Measurements from ENCODE around the gene NUP210L.
A peak's percentile ranks its signal among the peaks of the same experiment; 100 is the strongest.

Gene NUP210L

GRCh38 chr1:153967107-153967999 lies 187.5 kb downstream of the NUP210L start, which contains the start of gene CREB3L4:
Gene CREB3L4 (plus strand): TSS chr1:153967902. CDS start chr1:153968526, 624 bp downstream.
- DNase-seq (ENCODE audit: low read depth), result peak; percentile 98

DNA sequence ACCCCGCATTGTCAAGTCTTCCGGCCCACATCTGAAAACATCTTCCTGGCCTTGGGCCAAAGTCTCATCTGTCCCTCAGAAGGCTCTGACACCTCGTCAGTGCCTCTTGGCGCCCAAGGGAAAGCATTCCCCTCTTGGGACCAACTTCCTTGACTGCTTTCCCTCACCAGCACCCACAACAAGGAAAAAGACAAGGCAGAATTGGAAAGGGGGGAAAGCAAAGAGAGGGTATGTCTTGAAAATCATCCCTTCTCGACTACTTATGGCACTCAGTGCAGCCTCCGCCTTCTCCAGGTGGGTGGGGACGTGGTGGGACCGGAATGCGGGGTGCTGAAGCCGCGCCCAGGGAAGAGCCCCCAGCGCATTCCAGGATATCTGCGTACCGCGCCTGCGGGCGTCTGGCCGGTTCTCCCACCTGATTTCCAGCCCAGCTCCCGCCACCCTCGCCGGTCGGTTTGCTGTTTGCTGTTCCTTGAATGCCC lies 191.0 kb downstream of the NUP210L start:
- TF ChIP-seq, protein P1, sequence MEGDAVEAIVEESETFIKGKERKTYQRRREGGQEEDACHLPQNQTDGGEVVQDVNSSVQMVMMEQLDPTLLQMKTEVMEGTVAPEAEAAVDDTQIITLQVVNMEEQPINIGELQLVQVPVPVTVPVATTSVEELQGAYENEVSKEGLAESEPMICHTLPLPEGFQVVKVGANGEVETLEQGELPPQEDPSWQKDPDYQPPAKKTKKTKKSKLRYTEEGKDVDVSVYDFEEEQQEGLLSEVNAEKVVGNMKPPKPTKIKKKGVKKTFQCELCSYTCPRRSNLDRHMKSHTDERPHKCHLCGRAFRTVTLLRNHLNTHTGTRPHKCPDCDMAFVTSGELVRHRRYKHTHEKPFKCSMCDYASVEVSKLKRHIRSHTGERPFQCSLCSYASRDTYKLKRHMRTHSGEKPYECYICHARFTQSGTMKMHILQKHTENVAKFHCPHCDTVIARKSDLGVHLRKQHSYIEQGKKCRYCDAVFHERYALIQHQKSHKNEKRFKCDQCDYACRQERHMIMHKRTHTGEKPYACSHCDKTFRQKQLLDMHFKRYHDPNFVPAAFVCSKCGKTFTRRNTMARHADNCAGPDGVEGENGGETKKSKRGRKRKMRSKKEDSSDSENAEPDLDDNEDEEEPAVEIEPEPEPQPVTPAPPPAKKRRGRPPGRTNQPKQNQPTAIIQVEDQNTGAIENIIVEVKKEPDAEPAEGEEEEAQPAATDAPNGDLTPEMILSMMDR (IDR thresholded peaks at IDR 0.05; ENCODE audit: control insufficient read depth, extremely low read depth, insufficient read depth), result no peak
- H3K4me3 ChIP-seq (ENCODE audit: low read depth, low read length), result peak overlapping the region; percentile 93
- DNase-seq (ENCODE audit: low read depth), result no peak

More at GRCh38 chr1:153967107-153967999, 187.5 kb downstream of the NUP210L start, which contains the start of gene CREB3L4:
- H3K4me3 ChIP-seq (ENCODE audit: low read depth, low read length), result peak within 1 kb of the TSS; percentile 97
- TF ChIP-seq, protein P1 (IDR thresholded peaks at IDR 0.05; ENCODE audit: control insufficient read depth, extremely low read depth, insufficient read depth), result peak; percentile 50

GRCh38 chr1:153963030-153963849 lies 191.6 kb downstream of the NUP210L start, which contains the start of gene SLC39A1:
Gene SLC39A1 (minus strand): TSS chr1:153963537. CDS start chr1:153962715, 822 bp downstream.
- peak; percentile 93 for DNase-seq (ENCODE audit: low read depth)
- TF ChIP-seq, protein P1 (IDR thresholded peaks at IDR 0.05; ENCODE audit: control insufficient read depth, extremely low read depth, insufficient read depth), result no peak
- peak within 1 kb of the TSS; percentile 93 for H3K4me3 ChIP-seq (ENCODE audit: low read depth, low read length)

DNA sequence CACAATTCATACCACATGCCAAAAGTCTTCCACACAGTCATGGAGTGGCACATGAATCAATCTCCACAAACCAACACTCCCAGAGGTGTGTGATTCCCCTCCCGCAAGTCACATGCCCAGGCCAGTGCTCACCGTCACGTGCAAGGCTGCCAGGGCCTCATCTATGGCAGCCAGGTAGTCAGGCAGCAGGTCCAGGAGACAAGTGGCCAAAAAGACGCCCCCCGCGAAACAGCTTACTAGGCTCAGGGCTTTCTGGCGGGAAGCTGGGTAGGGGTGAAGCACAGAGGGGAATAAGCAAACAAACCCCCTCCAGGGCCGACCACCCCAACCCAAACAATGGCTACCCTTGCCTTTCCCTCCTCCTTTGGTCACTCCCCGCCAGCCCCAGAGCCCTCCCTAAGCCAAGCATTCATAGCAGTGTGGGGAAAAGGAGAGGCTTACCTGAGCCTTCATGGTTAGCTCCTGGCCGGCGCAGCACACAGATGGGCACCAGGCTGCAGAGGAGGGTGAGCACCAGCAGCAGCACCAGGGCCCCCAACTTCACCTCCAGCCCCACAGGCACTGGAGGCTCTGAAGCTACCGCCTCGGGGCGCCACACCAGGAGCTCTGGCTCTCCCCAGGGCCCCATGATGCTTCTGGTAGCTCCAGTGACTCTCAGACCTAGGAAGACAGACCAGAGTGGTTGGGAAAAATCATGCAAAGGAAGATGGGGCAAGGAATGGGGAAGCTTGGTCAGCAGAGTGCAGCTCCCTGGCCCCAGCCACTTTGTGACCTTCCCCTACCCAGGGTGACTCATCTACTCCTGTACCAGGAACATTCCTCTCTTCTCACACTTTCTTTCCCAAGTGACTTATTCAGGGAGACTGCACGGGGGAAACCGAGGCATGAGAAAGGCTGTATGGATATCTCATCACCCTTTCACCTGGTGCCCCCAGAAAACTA lies 192.5 kb downstream of the NUP210L start:
- TF ChIP-seq, protein P1 (IDR thresholded peaks at IDR 0.05; ENCODE audit: control insufficient read depth, extremely low read depth, insufficient read depth), result no peak
- DNase-seq (ENCODE audit: low read depth), result no peak
- peak overlapping the region; percentile 93 for H3K4me3 ChIP-seq (ENCODE audit: low read depth, low read length)

- 0 out of 2 replicates have a peak overlapping the region, but pooled peaks have one; percentile 93 for H3K4me3 ChIP-seq (ENCODE audit: low read depth, low read length)
- DNase-seq (ENCODE audit: low read depth), result no peak
Observed at GRCh38 chr1:153961421-153961820, 193.5 kb downstream of the NUP210L start.

More at GRCh38 chr1:153961421-153961820, 193.5 kb downstream of the NUP210L start:
- TF ChIP-seq, protein P1 (IDR thresholded peaks at IDR 0.05; ENCODE audit: control insufficient read depth, extremely low read depth, insufficient read depth), result no peak

All from LNCaP clone FGC (cell line).